Epithelial cell of umbilical artery (primary cell): ENCODE measurements around the gene IQCH. TPM values are rescaled to one million over a fixed set of nuclear protein-coding genes. Genes with fewer than 3 reads are reported as not detected.

Experiments used
- total RNA-seq: library from RNA; depleted of rRNA; stranded (reverse); fragments of >200 nt; gene quantifications from 2 replicates; pipeline ENCODE4 v1.2.3, GENCODE V29; 2014

The IQCH gene
- 0.32 and 1.1 TPM in 2 replicates for total RNA-seq

DNA sequence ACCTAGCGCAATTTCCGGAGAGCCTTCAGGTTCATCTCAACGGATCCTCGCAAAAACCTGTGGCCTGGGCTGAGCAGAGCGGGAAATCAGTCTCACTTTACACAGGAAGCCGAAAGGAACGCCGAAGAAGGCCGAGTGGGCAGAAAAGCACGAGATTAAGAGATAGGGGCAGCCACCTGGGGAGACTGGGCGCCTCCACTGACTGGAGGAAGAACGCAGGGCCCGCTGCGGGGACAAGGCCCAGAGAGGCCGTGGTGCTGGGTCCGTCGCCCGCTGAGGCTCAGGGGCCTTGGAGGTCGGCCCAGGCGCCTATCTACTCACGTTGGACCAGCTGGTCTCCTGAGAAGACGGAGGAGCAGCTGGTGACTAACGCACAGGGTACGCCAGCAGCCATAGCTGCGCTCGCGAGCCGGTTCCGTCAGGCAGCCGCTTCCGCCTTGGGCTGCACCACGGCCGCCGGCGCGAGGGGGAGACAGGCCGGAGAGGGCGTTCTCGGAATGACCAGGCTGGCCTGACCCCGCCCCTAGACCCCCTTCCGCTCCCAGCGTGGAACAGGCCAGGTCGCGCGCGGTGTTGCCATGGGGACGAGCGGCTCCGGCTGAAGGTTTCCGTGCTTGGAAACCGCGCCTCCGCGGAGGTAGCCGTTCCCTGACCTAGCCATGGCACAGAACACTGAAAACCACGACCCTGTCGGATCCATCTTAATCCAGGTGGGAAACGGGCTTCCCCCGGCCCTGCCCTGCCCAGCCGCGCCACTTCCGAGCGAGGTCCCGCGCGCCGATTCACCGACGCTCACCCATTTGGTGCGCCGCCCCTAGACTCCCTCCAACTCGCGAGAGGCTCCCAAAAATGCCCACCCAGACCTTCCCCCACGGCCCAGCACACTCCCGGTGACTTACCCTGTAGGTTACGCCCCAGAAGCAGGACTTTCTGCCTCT, at the start of gene IQCH, which contains the start of gene AAGAB:
Gene IQCH, plus strand, starts transcription at position 549 of the 938 bp plus-strand sequence. Its CDS starts 111 bp downstream, at position 660.
Gene AAGAB, minus strand, starts transcription at position 424 of the 938 bp plus-strand sequence. Its CDS starts 30 bp downstream, at position 394.

DNA sequence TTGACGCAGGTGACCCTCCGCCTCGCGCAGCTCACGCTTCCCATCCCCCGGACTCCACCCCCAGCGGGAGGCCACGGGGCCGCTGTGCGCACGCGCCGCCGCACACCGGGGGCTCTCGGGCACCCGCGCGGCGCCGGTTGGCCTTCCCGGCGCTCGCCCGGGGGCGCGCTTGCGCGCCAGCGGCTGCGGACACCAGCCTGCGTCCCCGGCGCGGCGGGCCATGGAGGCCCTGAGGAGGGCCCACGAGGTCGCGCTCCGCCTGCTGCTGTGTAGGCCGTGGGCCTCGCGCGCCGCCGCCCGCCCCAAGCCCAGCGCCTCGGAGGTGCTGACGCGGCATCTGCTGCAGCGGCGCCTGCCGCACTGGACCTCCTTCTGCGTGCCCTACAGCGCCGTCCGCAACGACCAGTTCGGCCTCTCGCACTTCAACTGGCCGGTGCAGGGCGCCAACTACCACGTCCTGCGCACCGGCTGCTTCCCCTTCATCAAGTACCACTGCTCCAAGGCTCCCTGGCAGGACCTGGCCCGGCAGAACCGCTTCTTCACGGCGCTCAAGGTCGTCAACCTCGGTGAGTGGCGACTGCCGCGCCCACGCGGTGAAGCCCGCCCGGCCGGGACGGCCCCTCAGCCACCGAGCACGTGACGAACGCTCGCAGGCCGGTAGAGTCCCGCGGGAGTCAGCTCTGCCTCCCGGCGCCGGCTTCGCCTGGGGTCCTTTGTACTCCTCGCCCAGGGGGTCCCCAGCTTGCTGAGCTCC, 266.6 kb downstream of the IQCH start, which contains the start of gene C15orf61:
Gene C15orf61, plus strand, starts transcription at position 103 of the 754 bp plus-strand sequence. Its CDS starts 118 bp downstream, at position 221.

DNA sequence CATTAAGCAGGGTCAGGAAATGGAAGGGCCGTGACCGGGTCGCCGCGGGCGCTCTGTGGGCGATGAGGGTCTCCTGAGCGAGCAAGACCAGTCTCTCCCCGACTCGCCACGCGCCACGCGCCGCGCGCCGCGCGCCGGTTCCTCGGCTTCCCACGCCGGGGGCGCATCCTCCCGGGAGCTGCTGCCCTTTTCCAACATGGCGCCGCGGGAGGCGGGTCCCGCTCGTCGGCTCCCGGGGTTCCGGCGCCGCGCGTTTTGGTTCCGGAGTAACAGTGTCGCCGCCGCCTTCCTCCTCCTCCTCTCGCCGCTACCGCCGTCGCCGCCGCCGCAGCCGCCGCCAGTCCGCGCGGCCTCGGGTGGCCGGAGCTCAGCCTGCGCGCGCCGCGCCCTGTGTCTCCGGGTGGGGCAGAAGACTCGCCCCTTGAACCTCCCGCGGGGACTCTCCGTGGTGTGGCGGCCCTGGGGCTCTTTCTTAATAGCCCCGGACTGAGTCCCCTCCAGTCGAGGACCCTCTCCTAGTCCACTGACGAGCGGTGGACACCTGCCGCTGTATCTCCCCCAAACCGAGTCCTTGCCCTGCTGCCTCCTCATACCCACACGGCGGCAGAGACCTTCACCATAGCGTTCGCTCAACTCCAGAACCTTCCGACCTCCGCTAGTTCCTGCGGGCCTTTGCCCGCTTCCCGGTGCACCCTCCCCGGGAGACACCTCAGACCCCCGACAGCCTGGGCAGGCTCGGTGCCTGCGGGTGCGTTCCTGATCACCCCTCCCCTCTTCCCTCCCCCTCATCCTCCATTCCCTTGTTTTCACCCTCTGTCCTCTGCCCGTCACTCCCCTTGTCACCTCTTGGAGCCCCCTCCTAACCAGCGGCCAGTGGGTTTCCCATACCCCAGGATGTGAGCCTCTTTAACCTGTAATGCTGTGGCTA, 288.1 kb downstream of the IQCH start, which contains the start of gene MAP2K5:
Gene MAP2K5, plus strand, starts transcription at position 284 of the 928 bp plus-strand sequence. Its CDS starts 633 bp downstream, at position 917.

Other genes starting within 250 kb of the IQCH start
- 25.8 and 26.3 TPM in 2 replicates for gene SMAD3, start 189.2 kb upstream of the IQCH start, total RNA-seq
- gene AAGAB, start 125 bp upstream of the IQCH start, total RNA-seq, result 57.5 and 67.3 TPM in 2 replicates